Measurements from ENCODE around the gene PHLPP1.

DNA sequence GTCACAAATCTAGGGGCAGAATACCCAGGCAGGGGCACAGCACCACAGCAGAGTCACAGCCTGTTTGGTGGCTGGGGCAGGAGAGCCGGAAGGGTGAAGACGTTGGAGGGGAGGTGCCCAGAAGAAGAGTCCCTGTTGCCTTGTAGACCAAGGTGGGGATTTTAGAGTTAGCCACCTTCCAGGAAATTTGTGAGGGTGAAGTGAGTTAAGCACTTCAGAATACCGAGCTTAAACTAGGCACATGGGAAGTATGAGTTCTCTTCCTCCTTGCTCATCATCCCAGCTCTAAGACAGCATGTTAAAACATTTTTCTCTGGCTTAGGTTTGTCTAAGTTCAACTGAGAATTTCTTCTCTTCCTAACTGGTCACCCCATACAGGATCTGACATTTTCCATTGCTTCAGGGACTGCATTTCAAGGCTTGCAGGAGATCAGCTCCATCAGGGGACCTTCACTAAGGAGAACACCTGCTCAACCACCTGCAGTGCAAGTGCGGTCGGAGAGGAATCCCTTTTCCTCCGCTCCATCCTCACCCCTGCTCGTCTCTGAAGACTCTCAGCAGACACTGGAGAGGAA is 26.5 kb upstream of the PHLPP1 start:
- TF ChIP-seq, protein P1, sequence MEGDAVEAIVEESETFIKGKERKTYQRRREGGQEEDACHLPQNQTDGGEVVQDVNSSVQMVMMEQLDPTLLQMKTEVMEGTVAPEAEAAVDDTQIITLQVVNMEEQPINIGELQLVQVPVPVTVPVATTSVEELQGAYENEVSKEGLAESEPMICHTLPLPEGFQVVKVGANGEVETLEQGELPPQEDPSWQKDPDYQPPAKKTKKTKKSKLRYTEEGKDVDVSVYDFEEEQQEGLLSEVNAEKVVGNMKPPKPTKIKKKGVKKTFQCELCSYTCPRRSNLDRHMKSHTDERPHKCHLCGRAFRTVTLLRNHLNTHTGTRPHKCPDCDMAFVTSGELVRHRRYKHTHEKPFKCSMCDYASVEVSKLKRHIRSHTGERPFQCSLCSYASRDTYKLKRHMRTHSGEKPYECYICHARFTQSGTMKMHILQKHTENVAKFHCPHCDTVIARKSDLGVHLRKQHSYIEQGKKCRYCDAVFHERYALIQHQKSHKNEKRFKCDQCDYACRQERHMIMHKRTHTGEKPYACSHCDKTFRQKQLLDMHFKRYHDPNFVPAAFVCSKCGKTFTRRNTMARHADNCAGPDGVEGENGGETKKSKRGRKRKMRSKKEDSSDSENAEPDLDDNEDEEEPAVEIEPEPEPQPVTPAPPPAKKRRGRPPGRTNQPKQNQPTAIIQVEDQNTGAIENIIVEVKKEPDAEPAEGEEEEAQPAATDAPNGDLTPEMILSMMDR (IDR thresholded peaks at IDR 0.05): no peak
- TF ChIP-seq POLR2A (IDR thresholded peaks at IDR 0.05): no peak
